ENCODE data around the gene SLIT3. TPM values are rescaled to one million over a fixed set of nuclear protein-coding genes. Genes with fewer than 3 reads are reported as not detected.

SLIT3 gene
- total RNA-seq, 4 donors from 2014 or later = 6.8 to 23.1 (median 13.3) TPM

GRCh38 chr5:168813184-168813968, 487.6 kb downstream of the SLIT3 start:
- Histone ChIP-seq H3K4me1 (no peaks in the 10 kb centered on the region), H3K9me3 (no peaks in the 10 kb centered on the region), H3K27me3 (no peaks in the 10 kb centered on the region), H3K36me3 (no peaks in the 10 kb centered on the region), H3K4me3 (no peak overlapping the region), H3K27ac (no peak overlapping the region)
- TF ChIP-seq POLR2A (IDR thresholded peaks at IDR 0.05) (no peak), CTCF (IDR thresholded peaks at IDR 0.05) (no peak)
- DNase-seq = no peak

- Histone ChIP-seq H3K27me3 (no peaks in the 10 kb centered on the region), H3K9me3 (no peaks in the 10 kb centered on the region), H3K4me1 (no peaks in the 10 kb centered on the region), H3K27ac (no peak overlapping the region), H3K36me3 (no peaks in the 10 kb centered on the region), H3K4me3 (no peak overlapping the region)
- no peak for DNase-seq
- TF ChIP-seq CTCF (IDR thresholded peaks at IDR 0.05) (no peak), POLR2A (IDR thresholded peaks at IDR 0.05) (no peak)
These were observed 490.3 kb downstream of the SLIT3 start for GRCh38 chr5:168810641-168811040.

- Histone ChIP-seq H3K27me3 (no peaks in the 10 kb centered on the region), H3K27ac (no peak overlapping the region), H3K4me3 (no peak overlapping the region), H3K4me1 (no peaks in the 10 kb centered on the region), H3K36me3 (no peaks in the 10 kb centered on the region), H3K9me3 (no peaks in the 10 kb centered on the region)
- TF ChIP-seq CTCF (IDR thresholded peaks at IDR 0.05) (no peak), POLR2A (IDR thresholded peaks at IDR 0.05) (no peak)
- no peak for DNase-seq
These were observed 491.7 kb downstream of the SLIT3 start for GRCh38 chr5:168809218-168809617.

- DNase-seq = no peak
- no peaks in the 10 kb centered on the region for H3K27me3 ChIP-seq
These were observed 492.8 kb downstream of the SLIT3 start for GRCh38 chr5:168808051-168808616.

GRCh38 chr5:168807287-168807686, 493.7 kb downstream of the SLIT3 start:
- Histone ChIP-seq H3K4me3 (no peak overlapping the region), H3K27ac (no peak overlapping the region), H3K36me3 (no peaks in the 10 kb centered on the region), H3K4me1 (no peaks in the 10 kb centered on the region), H3K27me3 (no peaks in the 10 kb centered on the region), H3K9me3 (no peaks in the 10 kb centered on the region)
- TF ChIP-seq CTCF (IDR thresholded peaks at IDR 0.05) = no peak
- TF ChIP-seq POLR2A (IDR thresholded peaks at IDR 0.05) = no peak
- DNase-seq = no peak

More at GRCh38 chr5:168808051-168808616, 492.8 kb downstream of the SLIT3 start:
- no peak overlapping the region for H3K27ac ChIP-seq
- no peak overlapping the region for H3K4me3 ChIP-seq
- no peaks in the 10 kb centered on the region for H3K4me1 ChIP-seq
- no peak for TF ChIP-seq POLR2A (IDR thresholded peaks at IDR 0.05)
- no peaks in the 10 kb centered on the region for H3K36me3 ChIP-seq
- H3K9me3 ChIP-seq = no peaks in the 10 kb centered on the region

- Histone ChIP-seq H3K27ac (no peak overlapping the region), H3K4me3 (no peak overlapping the region), H3K27me3 (no peaks in the 10 kb centered on the region), H3K36me3 (no peaks in the 10 kb centered on the region), H3K4me1 (no peaks in the 10 kb centered on the region), H3K9me3 (no peaks in the 10 kb centered on the region)
- DNase-seq = no peak
- TF ChIP-seq POLR2A (IDR thresholded peaks at IDR 0.05) (no peak), CTCF (IDR thresholded peaks at IDR 0.05) (no peak)
These were observed 497.4 kb downstream of the SLIT3 start for GRCh38 chr5:168803541-168803940.

Data from Peyer's patch (tissue), 4 donors.